ENCODE data around the gene MAPRE3. TPM values are rescaled to one million over a fixed set of nuclear protein-coding genes. Genes with fewer than 3 reads are reported as not detected.
"Not testable (repeated sequence)": the region's sequence is repeated elsewhere in the genome, so short reads cannot be mapped to it uniquely, and the experiment has no call there.

The MAPRE3 gene
- total RNA-seq, 1 donor: 5.3 TPM

- peak; percentile 85 for DNase-seq (ENCODE audit: low read depth)
- TF ChIP-seq, protein P1, sequence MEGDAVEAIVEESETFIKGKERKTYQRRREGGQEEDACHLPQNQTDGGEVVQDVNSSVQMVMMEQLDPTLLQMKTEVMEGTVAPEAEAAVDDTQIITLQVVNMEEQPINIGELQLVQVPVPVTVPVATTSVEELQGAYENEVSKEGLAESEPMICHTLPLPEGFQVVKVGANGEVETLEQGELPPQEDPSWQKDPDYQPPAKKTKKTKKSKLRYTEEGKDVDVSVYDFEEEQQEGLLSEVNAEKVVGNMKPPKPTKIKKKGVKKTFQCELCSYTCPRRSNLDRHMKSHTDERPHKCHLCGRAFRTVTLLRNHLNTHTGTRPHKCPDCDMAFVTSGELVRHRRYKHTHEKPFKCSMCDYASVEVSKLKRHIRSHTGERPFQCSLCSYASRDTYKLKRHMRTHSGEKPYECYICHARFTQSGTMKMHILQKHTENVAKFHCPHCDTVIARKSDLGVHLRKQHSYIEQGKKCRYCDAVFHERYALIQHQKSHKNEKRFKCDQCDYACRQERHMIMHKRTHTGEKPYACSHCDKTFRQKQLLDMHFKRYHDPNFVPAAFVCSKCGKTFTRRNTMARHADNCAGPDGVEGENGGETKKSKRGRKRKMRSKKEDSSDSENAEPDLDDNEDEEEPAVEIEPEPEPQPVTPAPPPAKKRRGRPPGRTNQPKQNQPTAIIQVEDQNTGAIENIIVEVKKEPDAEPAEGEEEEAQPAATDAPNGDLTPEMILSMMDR (IDR thresholded peaks at IDR 0.05; ENCODE audit: insufficient read depth, low read length): no peak
- H3K4me3 ChIP-seq (ENCODE audit: low read depth, low read length): peak overlapping the region; percentile 65
These were observed 101.8 kb downstream of the MAPRE3 start for GRCh38 chr2:27071990-27072830.

DNA sequence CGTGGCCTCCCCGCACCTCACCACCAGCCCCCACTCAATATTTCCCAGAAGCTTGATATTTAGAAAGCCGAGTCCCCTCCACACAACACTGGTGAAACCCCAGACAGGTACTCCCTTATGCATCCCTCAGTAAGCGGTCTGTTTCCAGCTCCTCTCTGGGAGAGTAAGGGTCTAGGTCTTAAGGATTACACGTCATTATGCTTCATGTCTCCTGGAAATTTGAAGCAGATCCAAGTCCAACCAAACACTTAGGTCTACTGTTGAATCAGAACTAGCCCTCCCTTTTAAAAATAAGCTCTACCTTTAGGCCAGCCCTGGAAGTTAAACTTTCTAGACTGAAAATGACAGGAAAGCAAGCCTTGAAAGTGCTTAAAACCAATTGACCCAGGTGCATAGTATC is 102.5 kb downstream of the MAPRE3 start:
- TF ChIP-seq, protein P1 (IDR thresholded peaks at IDR 0.05; ENCODE audit: insufficient read depth, low read length): no peak
- no peak overlapping the region for H3K4me3 ChIP-seq (ENCODE audit: low read depth, low read length)
- peak; percentile 67 for DNase-seq (ENCODE audit: low read depth)

- TF ChIP-seq, protein P1 (IDR thresholded peaks at IDR 0.05; ENCODE audit: insufficient read depth, low read length): no peak
- peak; percentile 45 for DNase-seq (ENCODE audit: low read depth)
- no peak overlapping the region for H3K4me3 ChIP-seq (ENCODE audit: low read depth, low read length)
These were observed 103.3 kb downstream of the MAPRE3 start for GRCh38 chr2:27073782-27074181.

DNA sequence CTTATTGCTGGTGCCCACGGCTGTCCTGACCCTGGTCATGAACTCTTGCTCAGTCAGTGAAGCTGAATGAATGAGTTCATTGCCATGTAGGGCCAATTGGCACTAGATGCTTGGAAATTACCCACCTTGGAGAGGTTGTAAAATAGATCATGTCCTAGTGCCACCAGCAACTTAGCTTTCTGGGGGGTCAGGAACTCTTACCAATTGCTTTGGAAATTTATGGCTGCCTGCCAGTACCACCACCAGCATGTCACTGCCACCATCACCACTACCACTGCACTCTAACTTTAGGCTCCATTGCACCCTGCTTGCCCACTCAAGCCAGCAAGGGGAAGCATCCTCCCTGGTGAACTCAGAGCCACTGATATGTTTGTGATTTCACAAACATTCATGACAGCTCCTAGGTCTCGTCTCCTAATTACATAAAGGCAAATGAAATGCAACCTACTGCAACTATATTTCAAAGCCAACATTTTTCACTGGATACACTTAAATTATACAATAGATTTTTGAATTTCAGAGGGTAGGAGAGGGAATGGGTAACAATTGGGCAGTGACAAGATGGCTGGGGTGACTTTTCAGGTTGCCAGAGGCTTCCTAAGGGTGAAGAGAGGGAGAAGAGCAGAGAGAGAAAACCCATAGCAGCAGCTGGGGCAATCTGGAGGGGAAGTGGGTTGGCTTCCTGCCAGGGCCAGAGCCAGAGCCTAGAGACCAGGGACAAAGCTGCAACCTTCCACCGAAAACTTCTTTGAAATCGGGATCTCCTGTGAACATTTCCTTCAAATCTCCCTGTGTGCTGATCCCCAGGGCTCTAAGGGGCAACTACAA is 104.5 kb downstream of the MAPRE3 start:
- no peak for DNase-seq (ENCODE audit: low read depth)
- TF ChIP-seq, protein P1 (IDR thresholded peaks at IDR 0.05; ENCODE audit: insufficient read depth, low read length): no peak
- H3K4me3 ChIP-seq (ENCODE audit: low read depth, low read length): no peak overlapping the region

- not testable (repeated sequence) for DNase-seq (ENCODE audit: low read depth); H3K4me3 ChIP-seq (ENCODE audit: low read depth, low read length)
These were observed 105.1 kb downstream of the MAPRE3 start for GRCh38 chr2:27075566-27075871.

GRCh38 chr2:27076323-27076722 is 105.9 kb downstream of the MAPRE3 start:
- TF ChIP-seq, protein P1 (IDR thresholded peaks at IDR 0.05; ENCODE audit: insufficient read depth, low read length): no peak
- DNase-seq (ENCODE audit: low read depth): no peak

More at GRCh38 chr2:27076323-27076722, 105.9 kb downstream of the MAPRE3 start:
- H3K4me3 ChIP-seq (ENCODE audit: low read depth, low read length): no peak overlapping the region

Other genes starting within 250 kb of the MAPRE3 start
- gene SLC35F6, start 206.4 kb upstream of the MAPRE3 start, total RNA-seq (ENCODE audit: low replicate concordance): 16.7 and 80.8 TPM in 2 replicates
- 9.2 TPM in 1 of 2 replicates, not detected in the other for gene CENPA, start 184.6 kb upstream of the MAPRE3 start, total RNA-seq (ENCODE audit: low replicate concordance)
- not detected in 2 replicates for gene DPYSL5, start 122.5 kb upstream of the MAPRE3 start, total RNA-seq (ENCODE audit: low replicate concordance)
- 10.3 and 71.6 TPM in 2 replicates for gene TMEM214, start 62.3 kb downstream of the MAPRE3 start, total RNA-seq (ENCODE audit: low replicate concordance)
- 17.5 and 25.3 TPM in 2 replicates for gene AGBL5, start 81.0 kb downstream of the MAPRE3 start, total RNA-seq (ENCODE audit: low replicate concordance)
- 36.5 and 300 TPM in 2 replicates for gene OST4, start 101.0 kb downstream of the MAPRE3 start, total RNA-seq (ENCODE audit: low replicate concordance)
- 81.3 and 153 TPM in 2 replicates for gene EMILIN1, start 108.0 kb downstream of the MAPRE3 start, total RNA-seq (ENCODE audit: low replicate concordance)
- 1.7 and 2.3 TPM in 2 replicates for gene KHK, start 116.1 kb downstream of the MAPRE3 start, total RNA-seq (ENCODE audit: low replicate concordance)
- gene CGREF1, start 148.5 kb downstream of the MAPRE3 start, total RNA-seq (ENCODE audit: low replicate concordance): 4.7 and 9.3 TPM in 2 replicates
- gene ABHD1, start 153.2 kb downstream of the MAPRE3 start, total RNA-seq (ENCODE audit: low replicate concordance): 0.09 TPM in 1 of 2 replicates, not detected in the other
- 37.0 and 46.0 TPM in 2 replicates for gene PREB, start 164.0 kb downstream of the MAPRE3 start, total RNA-seq (ENCODE audit: low replicate concordance)
- gene PRR30, start 168.8 kb downstream of the MAPRE3 start, total RNA-seq (ENCODE audit: low replicate concordance): not detected in 2 replicates
- gene TCF23, start 178.4 kb downstream of the MAPRE3 start, total RNA-seq (ENCODE audit: low replicate concordance): 2.3 TPM in 1 of 2 replicates, not detected in the other
- 135 and 216 TPM in 2 replicates for gene ATRAID, start 241.4 kb downstream of the MAPRE3 start, total RNA-seq (ENCODE audit: low replicate concordance)
- 12.9 and 20.0 TPM in 2 replicates for gene SLC5A6, start 241.6 kb downstream of the MAPRE3 start, total RNA-seq (ENCODE audit: low replicate concordance)
- 28.9 and 35.5 TPM in 2 replicates for gene CAD, start 246.7 kb downstream of the MAPRE3 start, total RNA-seq (ENCODE audit: low replicate concordance)